ENCODE data around the gene KNOP1. TPM values are rescaled to one million over a fixed set of nuclear protein-coding genes. Genes with fewer than 3 reads are reported as not detected.

KNOP1 gene
- total and polyA plus RNA-seq, 2 of the 13 experiments (the other 11 are each of a cell fraction or from before 2014, with no cell fraction given): 21.2 to 57.5 TPM

- Histone ChIP-seq H3K4me1 (ENCODE audit: insufficient read depth, low read length) (no peaks in the 10 kb centered on the region), H3K79me2 (ENCODE audit: insufficient read depth, low read length) (no peaks in the 10 kb centered on the region), H3K9me3 (ENCODE audit: low read length) (no peaks in the 10 kb centered on the region), H3K27ac (ENCODE audit: extremely low read length, insufficient read depth, low read length) (no peak overlapping the region), H4K20me1 (ENCODE audit: insufficient read depth, low read length) (no peaks in the 10 kb centered on the region), H3K27me3 (ENCODE audit: control insufficient read depth in 1 of 2, insufficient read depth in 2 of 2, low read length in 2 of 2) (no peaks in the 10 kb centered on the region), H3K4me3 (replicated peaks in 1 of 3; ENCODE audit: insufficient read depth in 1 of 3, low read depth in 2 of 3, low read length in 3 of 3) (no peak overlapping the region), H3K4me2 (ENCODE audit: low read depth, low read length) (no peak overlapping the region), H3K36me3 (replicated peaks in 1 of 2; ENCODE audit: control insufficient read depth in 1 of 2, insufficient read depth in 2 of 2, low read length in 2 of 2) (no peaks in the 10 kb centered on the region), H3K9ac (ENCODE audit: insufficient read depth, low read depth, low read length) (no peak overlapping the region), H2AFZ (ENCODE audit: low read length) (no peak overlapping the region)
- POLR2A ChIA-PET: interaction anchor here (0.9 kb wide), 1 partner anchor 21 kb away, joined by 3 read pairs; no protein-coding TSS in a partner anchor
- 95% methylated on average over 5 of the region's 5 CpGs for WGBS (ENCODE audit: low lambda C conversion rate)
- ATAC-seq: no peak
- TF ChIP-seq ZSCAN9 (CRISPR knock-in tag; IDR thresholded peaks at IDR 0.05; ENCODE audit: borderline replicate concordance) (no peak), ZSCAN31 (CRISPR knock-in tag; IDR thresholded peaks at IDR 0.05; ENCODE audit: low read depth) (no peak), ZNF253 (CRISPR knock-in tag; IDR thresholded peaks at IDR 0.05; ENCODE audit: borderline replicate concordance) (no peak), E2F5 (CRISPR knock-in tag; conservative IDR thresholded peaks at IDR 0.05) (no peak), ZNF510 (CRISPR knock-in tag; IDR thresholded peaks at IDR 0.05; ENCODE audit: low read depth) (no peak), ZNF343 (CRISPR knock-in tag; IDR thresholded peaks at IDR 0.05) (no peak), SKI (IDR thresholded peaks at IDR 0.05; ENCODE audit: partially characterized antibody) (no peak), PTBP1 (IDR thresholded peaks at IDR 0.05; ENCODE audit: low read depth, low read length, poor library complexity, severe bottlenecking) (no peak), NR2C2 (CRISPR knock-in tag; IDR thresholded peaks at IDR 0.05; ENCODE audit: borderline replicate concordance) (no peak), ZNF33A (CRISPR knock-in tag; IDR thresholded peaks at IDR 0.05; ENCODE audit: borderline replicate concordance) (no peak), CSRNP2 (CRISPR knock-in tag; conservative IDR thresholded peaks at IDR 0.05; ENCODE audit: low read depth) (no peak), NCOR1 (IDR thresholded peaks at IDR 0.05; ENCODE audit: borderline replicate concordance, low read length) (no peak), CHD4 (IDR thresholded peaks at IDR 0.05; ENCODE audit: borderline replicate concordance, low read length) (no peak), ZFX (CRISPR knock-in tag; IDR thresholded peaks at IDR 0.05; ENCODE audit: low read depth) (no peak)
- no peak for FAIRE-seq
- no TSS peak for BruUV-seq (replicated peaks)
- no peak for DNase-seq (ENCODE audit: low spot score)
- in situ Hi-C loops (cut with HindIII; ENCODE audit: extremely low pct_ligation_motif_present, low pct_unique_long_range_greater_than_20kb) (no loop called here), intact Hi-C loops (cut with micrococcal nuclease; ENCODE audit: unreplicated experiment) (no loop called here)
- CTCF ChIA-PET (ENCODE audit: low intra/inter-chr PET ratio, low total read pairs): no interaction called here
Measured at GRCh38 chr16:19689342-19689741, 28.7 kb downstream of the KNOP1 start.

Measured in HepG2 (cell line).